Neural cell (in vitro differentiated cells): Measurements from ENCODE around the gene CLTB.

Source experiments
- EP300 ChIP-seq: fragments of 450-650 bp; conservative IDR thresholded peaks from 2 replicates; pipeline ENCODE4 v1.6.1; 2014; ENCODE audit warnings: antibody characterized with exemption, mild to moderate bottlenecking, moderate library complexity; ENCODE audit not compliant: poor library complexity, severe bottlenecking
- EZH2 ChIP-seq: fragments of 200-600, 300-800 bp; shearing (Covaris generic), sonication (generic); IDR thresholded peaks from 2 replicates; pipeline ENCODE4 v1.6.1; 2014; ENCODE audit warnings: antibody characterized with exemption, low read length, borderline replicate concordance, mild to moderate bottlenecking; ENCODE audit not compliant: insufficient read depth, poor library complexity, severe bottlenecking
- POLR2AphosphoS5 ChIP-seq: IDR thresholded peaks from 2 replicates; pipeline ENCODE4 v1.6.1; 2012
- SMC3 ChIP-seq: fragments of 450-650 bp; conservative IDR thresholded peaks from 2 replicates; pipeline ENCODE4 v1.6.1; 2014; ENCODE audit warnings: antibody characterized with exemption, mild to moderate bottlenecking, moderate library complexity; ENCODE audit not compliant: poor library complexity
- TF ChIP-seq, protein P1 (sequence below): fragments of 450-650 bp; IDR thresholded peaks from 2 replicates; pipeline ENCODE4 v1.5.1; 2014; ENCODE audit warnings: antibody characterized with exemption, mild to moderate bottlenecking, moderate library complexity; ENCODE audit not compliant: poor library complexity, severe bottlenecking

DNA sequence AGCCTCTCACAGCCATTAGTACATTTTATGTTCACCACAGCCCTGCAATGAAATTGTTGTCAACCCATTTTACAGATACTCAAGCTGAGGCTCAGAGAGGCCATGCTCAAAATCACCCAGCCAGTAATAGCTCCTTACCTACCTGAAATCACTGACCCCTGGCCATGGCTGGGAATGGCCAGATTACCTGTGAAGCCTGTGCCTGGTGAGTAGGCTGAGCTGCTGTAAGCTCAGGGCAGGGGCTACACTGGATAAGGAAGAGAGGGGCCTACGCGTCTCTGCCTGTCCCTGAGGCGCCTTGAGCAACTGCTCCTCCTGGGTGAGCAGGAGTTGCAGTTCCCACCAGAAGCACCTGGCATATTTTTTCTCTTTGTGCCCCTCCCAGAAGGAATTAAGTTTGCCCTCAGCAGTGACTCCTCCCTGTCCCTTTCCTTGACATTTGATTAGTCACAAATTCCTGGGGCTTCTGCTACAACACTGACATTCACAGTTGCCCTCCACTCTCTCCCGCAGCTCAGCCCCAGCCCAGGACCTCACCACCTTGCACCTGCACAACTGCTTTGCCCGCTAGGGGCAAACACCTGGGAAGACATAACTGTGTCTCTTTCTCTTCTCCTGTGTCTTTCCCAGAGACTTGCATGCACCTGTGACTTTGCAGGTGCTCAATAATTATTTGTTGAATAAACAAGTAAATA, 5.7 kb downstream of the CLTB start:
- TF ChIP-seq, protein P1, sequence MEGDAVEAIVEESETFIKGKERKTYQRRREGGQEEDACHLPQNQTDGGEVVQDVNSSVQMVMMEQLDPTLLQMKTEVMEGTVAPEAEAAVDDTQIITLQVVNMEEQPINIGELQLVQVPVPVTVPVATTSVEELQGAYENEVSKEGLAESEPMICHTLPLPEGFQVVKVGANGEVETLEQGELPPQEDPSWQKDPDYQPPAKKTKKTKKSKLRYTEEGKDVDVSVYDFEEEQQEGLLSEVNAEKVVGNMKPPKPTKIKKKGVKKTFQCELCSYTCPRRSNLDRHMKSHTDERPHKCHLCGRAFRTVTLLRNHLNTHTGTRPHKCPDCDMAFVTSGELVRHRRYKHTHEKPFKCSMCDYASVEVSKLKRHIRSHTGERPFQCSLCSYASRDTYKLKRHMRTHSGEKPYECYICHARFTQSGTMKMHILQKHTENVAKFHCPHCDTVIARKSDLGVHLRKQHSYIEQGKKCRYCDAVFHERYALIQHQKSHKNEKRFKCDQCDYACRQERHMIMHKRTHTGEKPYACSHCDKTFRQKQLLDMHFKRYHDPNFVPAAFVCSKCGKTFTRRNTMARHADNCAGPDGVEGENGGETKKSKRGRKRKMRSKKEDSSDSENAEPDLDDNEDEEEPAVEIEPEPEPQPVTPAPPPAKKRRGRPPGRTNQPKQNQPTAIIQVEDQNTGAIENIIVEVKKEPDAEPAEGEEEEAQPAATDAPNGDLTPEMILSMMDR, result no peak
- TF ChIP-seq POLR2AphosphoS5 (no peak), SMC3 (no peak), EZH2 (no peak), EP300 (no peak)
